Activated CD8-positive, alpha-beta memory T cell treated with anti-CD3 and anti-CD28 coated beads, Interleukin-2, amount 10 ng/mL, durations not matched to agents 7 days and 5 days (primary cell): ENCODE results near the gene LRRC36. TPM values are rescaled to one million over a fixed set of nuclear protein-coding genes. Genes with fewer than 3 reads are reported as not detected.

Experiments used
- ATAC-seq: fragments of 150-1000 bp; cut with Tn5 transposase; one replicate; pipeline ENCODE4 v1.10.0; 2021; ENCODE audit warnings: moderate library complexity
- CTCF ChIA-PET: fragments of 350-600 bp; sonication (Branson Sonifier 250); formaldehyde crosslinking; loops from one replicate; lab custom pipeline; 2021; ENCODE audit warnings: antibody characterized with exemption; lab: Charles Lee
- DNase-seq: peaks from one replicate; pipeline ENCODE4 v3.0.0-alpha.2; 2020
- H3K27ac Mint-ChIP-seq: one replicate; pipeline ENCODE4 v1.8.0; 2021; ENCODE audit warnings: mild to moderate bottlenecking, mixed read lengths
- H3K27me3 Mint-ChIP-seq: one replicate; pipeline ENCODE4 v1.8.0; 2021; ENCODE audit warnings: mixed read lengths
- H3K36me3 Mint-ChIP-seq: one replicate; pipeline ENCODE4 v1.8.0; 2021; ENCODE audit warnings: mild to moderate bottlenecking, mixed read lengths
- H3K4me1 Mint-ChIP-seq: one replicate; pipeline ENCODE4 v1.8.0; 2021; ENCODE audit warnings: mixed read lengths
- H3K4me3 Mint-ChIP-seq: one replicate; pipeline ENCODE4 v1.8.0; 2021; ENCODE audit warnings: mild to moderate bottlenecking, moderate library complexity, mixed read lengths
- H3K9me3 Mint-ChIP-seq: one replicate; pipeline ENCODE4 v1.8.0; 2022; ENCODE audit warnings: low read depth, mixed read lengths
- total RNA-seq, 2 experiments: library from RNA; stranded (reverse); gene quantifications; one replicate each; pipeline ENCODE4 v1.2.3, GENCODE V29; 2021

Gene LRRC36
- total RNA-seq, 2 experiments from 2014 or later: 0.45 to 1.0 TPM

- CTCF ChIA-PET: interaction anchor here (1.4 to 6.6 kb wide), 4 partner anchors 10 to 41 kb away, joined by 4 to 139 read pairs (median 38); no protein-coding TSS in a partner anchor
- Mint-ChIP-seq H3K27ac (no peak overlapping the region), H3K27me3 (peaks cover 59% of the 10 kb centered on the region), H3K4me3 (no peak overlapping the region), H3K9me3 (no peaks in the 10 kb centered on the region), H3K4me1 (no peaks in the 10 kb centered on the region), H3K36me3 (no peaks in the 10 kb centered on the region)
- no peak for ATAC-seq
- DNase-seq: no peak
Measured at GRCh38 chr16:67424261-67424615, 97.6 kb downstream of the LRRC36 start.

- no peak overlapping the region for H3K27ac Mint-ChIP-seq
- H3K27me3 Mint-ChIP-seq: peaks cover 59% of the 10 kb centered on the region
- H3K4me1 Mint-ChIP-seq: no peaks in the 10 kb centered on the region
- CTCF ChIA-PET: interaction anchor here (1.4 to 6.6 kb wide), 5 partner anchors 8 to 40 kb away, joined by 4 to 139 read pairs (median 7); partner anchors contain the start of gene ZDHHC1
- H3K9me3 Mint-ChIP-seq: no peaks in the 10 kb centered on the region
- no peaks in the 10 kb centered on the region for H3K36me3 Mint-ChIP-seq
- ATAC-seq (no peak), DNase-seq (no peak)
- no peak overlapping the region for H3K4me3 Mint-ChIP-seq
Measured at GRCh38 chr16:67425061-67425460, 98.4 kb downstream of the LRRC36 start.

GRCh38 chr16:67425580-67425979 is 99.0 kb downstream of the LRRC36 start:
- no peak for ATAC-seq
- no peak for DNase-seq
- CTCF ChIA-PET: interaction anchor here (1.0 to 6.6 kb wide), 6 partner anchors 8 to 54 kb away, joined by 3 to 139 read pairs (median 6); partner anchors contain the start of gene ZDHHC1
- Mint-ChIP-seq H3K27ac (no peak overlapping the region), H3K4me1 (peaks cover 4% of the 10 kb centered on the region), H3K27me3 (peaks cover 64% of the 10 kb centered on the region), H3K4me3 (no peak overlapping the region), H3K9me3 (no peaks in the 10 kb centered on the region), H3K36me3 (no peaks in the 10 kb centered on the region)

GRCh38 chr16:67426022-67426421 is 99.4 kb downstream of the LRRC36 start:
- no peaks in the 10 kb centered on the region for H3K36me3 Mint-ChIP-seq
- DNase-seq (no peak), ATAC-seq (no peak)
- CTCF ChIA-PET: interaction anchor here (1.0 to 6.6 kb wide), 6 partner anchors 9 to 53 kb away, joined by 3 to 139 read pairs (median 6); partner anchors contain the start of gene ZDHHC1
- no peaks in the 10 kb centered on the region for H3K9me3 Mint-ChIP-seq
- H3K4me3 Mint-ChIP-seq: no peak overlapping the region
- peaks cover 65% of the 10 kb centered on the region for H3K27me3 Mint-ChIP-seq
- H3K27ac Mint-ChIP-seq: no peak overlapping the region
- H3K4me1 Mint-ChIP-seq: peaks cover 4% of the 10 kb centered on the region

GRCh38 chr16:67426950-67427349 is 100.3 kb downstream of the LRRC36 start:
- Mint-ChIP-seq H3K27ac (no peak overlapping the region), H3K27me3 (peaks cover 71% of the 10 kb centered on the region), H3K9me3 (no peaks in the 10 kb centered on the region), H3K36me3 (no peaks in the 10 kb centered on the region), H3K4me3 (no peak overlapping the region), H3K4me1 (peaks cover 7% of the 10 kb centered on the region)
- CTCF ChIA-PET: interaction anchor here (1.0 to 6.6 kb wide), 15 partner anchors 10 to 473 kb away, joined by 3 to 139 read pairs (median 6); partner anchors contain the start of genes ATP6V0D1 and ZDHHC1
- DNase-seq (no peak), ATAC-seq (no peak)

- Mint-ChIP-seq H3K27ac (no peak overlapping the region), H3K4me3 (no peak overlapping the region), H3K27me3 (peaks cover 68% of the 10 kb centered on the region), H3K9me3 (no peaks in the 10 kb centered on the region), H3K36me3 (no peaks in the 10 kb centered on the region), H3K4me1 (peaks cover 7% of the 10 kb centered on the region)
- peak; percentile 72 for ATAC-seq
- peak; percentile 71 for DNase-seq
- CTCF ChIA-PET: interaction anchor here (0.5 to 6.6 kb wide), 31 partner anchors 8 to 475 kb away, joined by 3 to 139 read pairs (median 4); partner anchors contain the start of genes ATP6V0D1, TMEM208, TPPP3 and ZDHHC1
Measured at GRCh38 chr16:67428146-67428731, 101.6 kb downstream of the LRRC36 start.

- H3K4me1 Mint-ChIP-seq: peaks cover 7% of the 10 kb centered on the region
- no peak overlapping the region for H3K27ac Mint-ChIP-seq
- no peaks in the 10 kb centered on the region for H3K9me3 Mint-ChIP-seq
- no peaks in the 10 kb centered on the region for H3K36me3 Mint-ChIP-seq
- CTCF ChIA-PET: interaction anchor here (0.8 to 6.6 kb wide), 11 partner anchors 16 to 476 kb away, joined by 3 to 139 read pairs (median 8); no protein-coding TSS in a partner anchor
- no peak for ATAC-seq
- no peak for DNase-seq
- H3K4me3 Mint-ChIP-seq: no peak overlapping the region
- peaks cover 61% of the 10 kb centered on the region for H3K27me3 Mint-ChIP-seq
Measured at GRCh38 chr16:67429053-67429798, 102.6 kb downstream of the LRRC36 start.

GRCh38 chr16:67429799-67430503 is 103.3 kb downstream of the LRRC36 start:
- ATAC-seq (no peak), DNase-seq (no peak)
- Mint-ChIP-seq H3K4me3 (peak overlapping the region; percentile 54), H3K27ac (no peak overlapping the region), H3K9me3 (no peaks in the 10 kb centered on the region), H3K27me3 (peaks cover 55% of the 10 kb centered on the region), H3K4me1 (peaks cover 7% of the 10 kb centered on the region), H3K36me3 (no peaks in the 10 kb centered on the region)
- CTCF ChIA-PET: interaction anchor here (0.7 to 6.6 kb wide), 5 partner anchors 13 to 91 kb away, joined by 3 to 139 read pairs (median 19); partner anchors contain the start of gene ZDHHC1

GRCh38 chr16:67430504-67430976 is 103.9 kb downstream of the LRRC36 start:
- ATAC-seq: peak; percentile 52
- Mint-ChIP-seq H3K27ac (no peak overlapping the region), H3K36me3 (no peaks in the 10 kb centered on the region), H3K4me3 (peak overlapping the region; percentile 54), H3K4me1 (peaks cover 7% of the 10 kb centered on the region), H3K9me3 (no peaks in the 10 kb centered on the region), H3K27me3 (peaks cover 49% of the 10 kb centered on the region)
- no peak for DNase-seq
- CTCF ChIA-PET: interaction anchor here (0.7 to 1.8 kb wide), 3 partner anchors 13 to 90 kb away, joined by 3 to 4 read pairs (median 3); partner anchors contain the start of gene ZDHHC1

GRCh38 chr16:67430977-67431774 is 104.6 kb downstream of the LRRC36 start, which contains the start of gene HSD11B2:
Gene HSD11B2 (plus strand): TSS chr16:67431121. CDS start chr16:67431249, 128 bp downstream.
- Mint-ChIP-seq H3K36me3 (no peaks in the 10 kb centered on the region), H3K9me3 (no peaks in the 10 kb centered on the region), H3K27me3 (peaks cover 46% of the 10 kb centered on the region), H3K4me1 (peaks cover 7% of the 10 kb centered on the region), H3K4me3 (peak within 1 kb of the TSS; percentile 54), H3K27ac (no peak within 1 kb of the TSS)
- CTCF ChIA-PET: interaction anchor here (0.7 to 1.8 kb wide), 5 partner anchors 10 to 90 kb away, joined by 3 to 4 read pairs (median 3); partner anchors contain the start of gene ZDHHC1
- ATAC-seq (peak; percentile 59), DNase-seq (no peak)

GRCh38 chr16:67431775-67432505 is 105.3 kb downstream of the LRRC36 start:
- ATAC-seq (no peak), DNase-seq (no peak)
- Mint-ChIP-seq H3K27ac (no peak overlapping the region), H3K9me3 (no peaks in the 10 kb centered on the region), H3K4me1 (peaks cover 7% of the 10 kb centered on the region), H3K4me3 (peak overlapping the region; percentile 17), H3K36me3 (no peaks in the 10 kb centered on the region), H3K27me3 (peaks cover 40% of the 10 kb centered on the region)
- CTCF ChIA-PET: interaction anchor here (0.7 to 1.8 kb wide), 3 partner anchors 10 to 12 kb away, joined by 3 to 4 read pairs (median 3); no protein-coding TSS in a partner anchor
